OCI-LY1 (cell line): ENCODE results near the gene MED26.

Experiments used
- H2AFZ ChIP-seq: fragments of 200-600 bp; sonication (generic), shearing (Covaris generic); 2 replicates; pipeline ENCODE4 v1.6.0; 2014; ENCODE audit warnings: antibody characterized with exemption, mild to moderate bottlenecking, low read length
- H3F3A ChIP-seq: fragments of 200-600 bp; sonication (generic), shearing (Covaris generic); 2 replicates; pipeline ENCODE4 v1.6.0; 2014; ENCODE audit warnings: mild to moderate bottlenecking, antibody characterized with exemption, low read length, moderate library complexity; ENCODE audit not compliant: insufficient read depth
- H3K27ac ChIP-seq: fragments of 200-600 bp; sonication (generic); 2 replicates; pipeline ENCODE4 v1.5.1; 2014; ENCODE audit warnings: low read length, mixed run types, mild to moderate bottlenecking, low read depth; ENCODE audit not compliant: poor library complexity, severe bottlenecking
- H3K27me3 ChIP-seq: fragments of 200-600 bp; sonication (generic); 2 replicates; pipeline ENCODE4 v1.6.0; 2014; ENCODE audit warnings: antibody characterized with exemption, mild to moderate bottlenecking, low read length, moderate library complexity; ENCODE audit not compliant: insufficient read depth
- H3K36me3 ChIP-seq: fragments of 200-600 bp; sonication (generic); 2 replicates; pipeline ENCODE4 v1.6.1; 2014; ENCODE audit warnings: mild to moderate bottlenecking, antibody characterized with exemption, low read length, moderate library complexity, mixed read lengths; ENCODE audit not compliant: insufficient read depth
- H3K4me1 ChIP-seq: fragments of 200-600 bp; sonication (generic); 2 replicates; pipeline ENCODE4 v1.5.1; 2014; ENCODE audit warnings: mild to moderate bottlenecking, low read length, moderate library complexity; ENCODE audit not compliant: insufficient read depth, severe bottlenecking
- H3K4me2 ChIP-seq: fragments of 200-600 bp; sonication (generic), shearing (Covaris generic); 2 replicates; pipeline ENCODE4 v1.6.1; 2014; ENCODE audit warnings: low read length
- H3K4me3 ChIP-seq: fragments of 200-600 bp; sonication (generic); 2 replicates; pipeline ENCODE4 v1.5.1; 2014; ENCODE audit warnings: low read length, low read depth, mild to moderate bottlenecking, mixed read lengths; ENCODE audit not compliant: poor library complexity, severe bottlenecking
- H3K79me2 ChIP-seq: fragments of 200-600 bp; shearing (Covaris generic); 2 replicates; pipeline ENCODE4 v1.6.1; 2016; ENCODE audit warnings: mixed run types, low read length, mixed read lengths; ENCODE audit not compliant: insufficient read depth
- H3K9ac ChIP-seq: fragments of 200-600 bp; sonication (generic), shearing (Covaris generic); 2 replicates; pipeline ENCODE4 v1.6.1; 2014; ENCODE audit warnings: mild to moderate bottlenecking, low read length, mixed read lengths
- H3K9me2 ChIP-seq: fragments of 200-600 bp; sonication (generic), shearing (Covaris generic); 2 replicates; pipeline ENCODE4 v1.6.1; 2014; ENCODE audit warnings: low read depth, mild to moderate bottlenecking, low read length, mixed read lengths
- H3K9me3 ChIP-seq: fragments of 200-600 bp; shearing (Covaris generic); 2 replicates; pipeline ENCODE4 v1.6.1; 2014; ENCODE audit warnings: low read length, mixed read lengths
- H4K20me1 ChIP-seq: fragments of 200-600 bp; sonication (generic), shearing (Covaris generic); 2 replicates; pipeline ENCODE4 v1.6.0; 2016; ENCODE audit warnings: mild to moderate bottlenecking, low read length; ENCODE audit not compliant: insufficient read depth
- EZH2 ChIP-seq: fragments of 200-600 bp; sonication (generic), shearing (Covaris generic); IDR thresholded peaks from 2 replicates; pipeline ENCODE4 v1.8.0; 2017; ENCODE audit warnings: borderline replicate concordance, mixed run types, mild to moderate bottlenecking, antibody characterized with exemption, low read length, moderate library complexity, mixed read lengths
- TF ChIP-seq, protein P1 (sequence below): fragments of 200-600 bp; sonication (generic), shearing (Covaris generic); IDR thresholded peaks from 2 replicates; pipeline ENCODE4 v1.5.1; 2017; ENCODE audit warnings: mild to moderate bottlenecking, antibody characterized with exemption, low read length, moderate library complexity, mixed read lengths

MED26 gene

DNA sequence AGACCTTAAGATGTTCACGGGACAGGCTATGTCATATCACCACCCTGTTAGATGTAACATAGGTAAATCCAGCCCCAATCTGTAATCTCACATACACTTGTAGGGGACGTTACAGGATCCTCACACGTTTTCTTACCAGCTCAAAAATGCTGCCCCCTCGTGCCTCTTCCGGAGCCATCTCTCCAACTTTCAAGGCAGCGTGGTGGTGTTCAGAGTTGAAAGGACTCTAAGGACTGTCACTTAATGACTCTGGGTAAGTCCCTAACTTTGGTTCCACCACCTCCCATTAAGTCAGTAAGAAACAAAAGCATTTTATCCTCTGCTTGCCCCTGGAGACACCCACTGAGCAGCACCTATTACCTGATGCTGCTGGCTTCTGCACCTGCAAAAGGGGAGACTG lies 4.4 kb downstream of the MED26 start:
- no peaks in the 10 kb centered on the region for H4K20me1 ChIP-seq
- no peak overlapping the region for H3K4me3 ChIP-seq
- peak overlapping the region; percentile 49 for H3K27ac ChIP-seq
- no peak overlapping the region for H2AFZ ChIP-seq
- H3K9ac ChIP-seq: peak overlapping the region; percentile 17; the same call in 1 of the 2 replicates
- H3K4me1 ChIP-seq: peaks cover 81% of the 10 kb centered on the region
- peak overlapping the region; percentile 84; the same call in 1 of the 2 replicates for H3K4me2 ChIP-seq
- peaks cover 93% of the 10 kb centered on the region for H3K79me2 ChIP-seq
- peaks cover 36% of the 10 kb centered on the region; the same call in 1 of the 2 replicates for H3K36me3 ChIP-seq
- no peaks in the 10 kb centered on the region for H3K27me3 ChIP-seq
- no peaks in the 10 kb centered on the region for H3K9me3 ChIP-seq
- H3F3A ChIP-seq: no peaks in the 10 kb centered on the region
- H3K9me2 ChIP-seq: no peaks in the 10 kb centered on the region
- TF ChIP-seq, protein P1, sequence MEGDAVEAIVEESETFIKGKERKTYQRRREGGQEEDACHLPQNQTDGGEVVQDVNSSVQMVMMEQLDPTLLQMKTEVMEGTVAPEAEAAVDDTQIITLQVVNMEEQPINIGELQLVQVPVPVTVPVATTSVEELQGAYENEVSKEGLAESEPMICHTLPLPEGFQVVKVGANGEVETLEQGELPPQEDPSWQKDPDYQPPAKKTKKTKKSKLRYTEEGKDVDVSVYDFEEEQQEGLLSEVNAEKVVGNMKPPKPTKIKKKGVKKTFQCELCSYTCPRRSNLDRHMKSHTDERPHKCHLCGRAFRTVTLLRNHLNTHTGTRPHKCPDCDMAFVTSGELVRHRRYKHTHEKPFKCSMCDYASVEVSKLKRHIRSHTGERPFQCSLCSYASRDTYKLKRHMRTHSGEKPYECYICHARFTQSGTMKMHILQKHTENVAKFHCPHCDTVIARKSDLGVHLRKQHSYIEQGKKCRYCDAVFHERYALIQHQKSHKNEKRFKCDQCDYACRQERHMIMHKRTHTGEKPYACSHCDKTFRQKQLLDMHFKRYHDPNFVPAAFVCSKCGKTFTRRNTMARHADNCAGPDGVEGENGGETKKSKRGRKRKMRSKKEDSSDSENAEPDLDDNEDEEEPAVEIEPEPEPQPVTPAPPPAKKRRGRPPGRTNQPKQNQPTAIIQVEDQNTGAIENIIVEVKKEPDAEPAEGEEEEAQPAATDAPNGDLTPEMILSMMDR: peak; percentile 63
- TF ChIP-seq EZH2: no peak

DNA sequence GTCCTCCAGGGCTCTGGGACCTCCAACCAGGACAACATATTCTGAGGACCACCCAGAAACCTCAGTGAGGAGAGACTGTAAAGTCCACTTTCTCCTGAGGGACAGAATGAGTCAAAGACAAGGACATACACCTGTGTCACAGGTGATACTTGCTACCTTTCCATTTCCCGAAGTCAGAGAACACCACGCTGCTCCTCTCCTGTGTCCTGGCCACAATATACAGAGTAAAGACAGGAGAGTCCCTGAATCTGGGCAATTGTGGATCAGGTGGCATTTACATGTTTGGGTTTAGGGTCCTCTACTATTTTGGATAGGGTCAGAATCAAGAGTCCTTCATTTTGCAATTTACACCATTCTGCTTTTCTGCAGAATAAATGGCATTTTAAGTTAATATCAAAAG lies 4.9 kb downstream of the MED26 start:
- Histone ChIP-seq H3K4me3 (no peak overlapping the region), H3K27me3 (no peaks in the 10 kb centered on the region), H3K36me3 (peaks cover 36% of the 10 kb centered on the region; the same call in 1 of the 2 replicates), H3K9me3 (no peaks in the 10 kb centered on the region), H3K9ac (no peak overlapping the region; the same call in 1 of the 2 replicates), H3F3A (no peaks in the 10 kb centered on the region), H3K9me2 (no peaks in the 10 kb centered on the region), H3K4me2 (peak overlapping the region; percentile 84; the same call in 1 of the 2 replicates), H3K27ac (peak overlapping the region; percentile 11), H3K79me2 (peaks cover 98% of the 10 kb centered on the region), H3K4me1 (peaks cover 86% of the 10 kb centered on the region), H4K20me1 (no peaks in the 10 kb centered on the region), H2AFZ (no peak overlapping the region)
- TF ChIP-seq, protein P1: no peak
- TF ChIP-seq EZH2: no peak

DNA sequence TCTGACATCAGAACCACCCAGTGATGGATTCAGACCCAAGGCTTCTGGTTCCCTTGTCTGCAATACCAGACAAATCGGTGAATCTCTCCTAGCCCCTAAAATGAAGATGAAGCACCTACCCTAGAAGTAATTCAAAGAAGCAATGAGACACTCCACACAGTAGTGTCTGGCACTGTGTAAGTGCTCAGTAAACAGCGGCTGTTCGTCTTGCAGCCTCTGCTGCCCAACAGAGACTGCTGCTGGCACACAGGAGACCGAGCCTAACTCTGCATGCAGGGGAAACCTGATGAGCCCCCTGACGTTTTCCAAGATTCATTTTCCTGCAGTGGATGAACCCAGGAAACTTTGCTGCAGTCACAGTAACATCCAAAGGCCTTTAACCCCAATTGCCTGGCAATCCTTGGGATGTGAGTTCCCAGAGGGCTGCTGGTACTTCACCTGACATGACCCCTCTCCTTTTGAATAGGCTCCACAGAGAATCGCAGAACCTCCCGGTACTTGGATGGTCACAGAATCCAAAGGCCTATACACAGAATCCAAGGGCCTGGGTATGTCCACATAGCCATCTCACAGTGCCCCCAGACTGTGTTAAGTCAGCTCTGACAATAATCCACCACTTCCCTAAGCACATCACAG lies 6.7 kb downstream of the MED26 start:
- Histone ChIP-seq H3K27me3 (no peaks in the 10 kb centered on the region), H3K9me3 (no peaks in the 10 kb centered on the region), H3K4me1 (peaks cover 100% of the 10 kb centered on the region), H3K36me3 (peaks cover 33% of the 10 kb centered on the region; the same call in 1 of the 2 replicates), H3K79me2 (peaks cover 100% of the 10 kb centered on the region), H4K20me1 (no peaks in the 10 kb centered on the region), H3K4me2 (peak overlapping the region; percentile 17; the same call in 1 of the 2 replicates), H3K4me3 (no peak overlapping the region), H3K9ac (no peak overlapping the region; the same call in 1 of the 2 replicates), H3F3A (no peaks in the 10 kb centered on the region), H3K27ac (peak overlapping the region; percentile 56), H3K9me2 (no peaks in the 10 kb centered on the region), H2AFZ (no peak overlapping the region)
- TF ChIP-seq EZH2: no peak
- TF ChIP-seq, protein P1: no peak
